SH-SY5Y (cell line): ENCODE results near the gene FUBP1.

Source experiments
- GATA2 ChIP-seq: IDR thresholded peaks from 2 replicates; pipeline ENCODE4 v1.6.1; 2011; ENCODE audit warnings: mild to moderate bottlenecking, low read depth, low read length
- GATA3 ChIP-seq: IDR thresholded peaks from 2 replicates; pipeline ENCODE4 v1.6.1; 2011; ENCODE audit warnings: low read depth, mild to moderate bottlenecking, low read length, moderate library complexity

Gene FUBP1

DNA sequence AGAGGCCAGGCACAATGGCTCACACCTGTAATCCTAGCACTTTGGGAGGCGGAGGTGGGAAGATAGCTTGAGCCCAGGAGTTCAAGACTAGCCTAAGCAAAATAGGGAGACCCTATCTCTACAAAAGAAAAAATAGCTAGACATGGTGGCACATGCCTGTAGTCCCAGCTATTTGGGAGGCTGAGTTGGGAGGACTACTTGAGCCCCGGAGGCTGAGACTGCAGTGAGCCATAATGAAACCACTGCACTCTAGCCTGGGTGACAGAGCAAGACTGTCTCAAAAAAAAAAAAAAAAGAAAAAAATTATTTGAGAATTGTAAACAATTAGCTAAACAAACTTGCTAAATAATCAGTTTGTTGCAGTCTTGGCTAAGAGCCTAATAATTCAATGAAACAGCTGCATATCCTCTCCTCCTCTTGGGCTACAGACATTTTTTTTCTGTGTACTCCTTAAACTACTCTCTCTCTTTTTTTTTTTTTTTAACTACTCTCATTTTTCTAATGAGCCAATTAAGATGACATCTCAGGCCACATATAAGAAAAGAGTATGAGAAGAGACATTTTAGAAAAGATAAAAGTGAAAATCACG lies 15.3 kb upstream of the FUBP1 start:
- TF ChIP-seq GATA2 (no peak), GATA3 (no peak)

DNA sequence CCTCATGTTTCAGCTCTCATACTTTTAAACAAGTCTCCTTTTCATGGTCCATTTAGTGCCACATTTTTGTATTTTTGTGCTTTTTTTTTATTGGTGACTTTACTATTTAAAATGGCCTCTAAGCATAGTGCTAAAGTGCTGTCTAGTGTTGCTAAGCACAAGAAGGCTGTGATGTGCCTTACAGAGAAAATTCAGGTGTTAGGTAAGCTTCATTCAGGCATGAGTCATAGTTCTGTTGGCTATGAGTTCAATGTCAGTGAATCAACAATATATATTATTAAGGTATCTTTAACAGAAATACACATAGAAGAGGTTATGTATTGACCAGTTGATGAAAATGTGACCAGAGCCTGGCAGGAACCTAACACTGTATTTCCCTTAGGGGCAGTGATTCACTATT lies 12.8 kb upstream of the FUBP1 start:
- TF ChIP-seq GATA3: no peak
- TF ChIP-seq GATA2: no peak

DNA sequence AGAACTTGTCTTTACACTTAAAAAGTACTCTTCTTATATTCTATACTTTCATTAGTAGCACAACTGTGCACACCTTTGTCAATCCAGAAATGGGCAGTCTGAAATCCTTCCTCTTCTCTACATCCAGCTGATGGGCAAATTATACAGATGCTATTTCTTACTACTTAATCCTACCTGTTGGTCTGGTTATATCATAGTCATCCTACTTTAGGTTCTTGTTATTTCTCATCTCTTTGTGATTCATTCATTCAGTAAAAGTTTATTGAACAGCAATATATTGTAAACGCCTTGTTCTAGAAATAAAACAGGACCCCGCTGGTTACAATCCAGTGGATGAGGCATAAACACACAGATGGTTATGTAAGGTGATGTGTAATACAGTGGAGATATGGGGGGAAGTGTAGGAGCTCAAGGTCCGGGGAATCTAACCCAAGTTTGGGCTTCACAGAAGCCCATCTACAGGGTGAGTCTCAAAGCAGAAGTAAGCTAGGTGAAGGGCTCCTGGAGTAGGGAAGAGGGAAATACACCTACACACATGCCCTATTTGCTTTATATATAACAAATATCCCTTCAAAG lies 11.8 kb upstream of the FUBP1 start:
- no peak for TF ChIP-seq GATA3
- TF ChIP-seq GATA2: no peak

DNA sequence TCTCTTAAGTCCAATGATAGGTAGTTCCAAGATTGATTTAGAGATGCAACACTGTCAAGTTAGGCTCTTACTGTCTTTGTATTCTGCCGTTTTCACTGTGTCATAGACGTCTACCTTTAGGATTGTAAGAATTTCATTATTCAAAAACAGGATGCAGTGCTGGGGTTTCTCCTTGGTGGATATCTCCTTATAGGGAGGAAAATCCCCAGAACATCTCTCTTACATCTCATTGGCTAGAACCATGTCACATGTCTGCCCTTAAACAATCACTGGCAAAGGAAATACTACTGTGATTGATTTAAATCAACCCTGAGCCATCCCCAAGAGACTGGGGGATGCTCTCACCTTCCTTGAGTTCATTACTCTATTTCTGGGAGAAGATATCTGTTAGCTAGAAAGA lies 10.9 kb upstream of the FUBP1 start:
- TF ChIP-seq GATA2: no peak
- TF ChIP-seq GATA3: no peak

DNA sequence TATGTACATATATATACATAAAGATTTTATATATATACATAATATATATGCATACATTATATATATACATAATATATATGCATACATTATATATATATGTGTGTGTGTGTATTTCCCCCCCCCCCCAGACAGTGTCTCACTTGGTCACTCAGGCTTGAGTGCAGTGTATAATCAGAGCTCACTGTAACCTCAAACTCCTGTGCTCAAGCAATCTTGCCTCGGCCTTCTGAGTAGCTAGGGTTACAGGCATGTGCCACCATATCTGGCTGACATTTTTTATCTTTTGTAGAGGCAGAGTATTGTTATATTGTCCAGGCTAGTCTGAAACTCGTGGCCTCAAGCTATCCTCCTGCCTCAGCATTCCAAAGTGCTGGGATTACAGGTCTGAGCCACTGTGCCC lies 9.0 kb upstream of the FUBP1 start:
- TF ChIP-seq GATA3 (no peak), GATA2 (no peak)

DNA sequence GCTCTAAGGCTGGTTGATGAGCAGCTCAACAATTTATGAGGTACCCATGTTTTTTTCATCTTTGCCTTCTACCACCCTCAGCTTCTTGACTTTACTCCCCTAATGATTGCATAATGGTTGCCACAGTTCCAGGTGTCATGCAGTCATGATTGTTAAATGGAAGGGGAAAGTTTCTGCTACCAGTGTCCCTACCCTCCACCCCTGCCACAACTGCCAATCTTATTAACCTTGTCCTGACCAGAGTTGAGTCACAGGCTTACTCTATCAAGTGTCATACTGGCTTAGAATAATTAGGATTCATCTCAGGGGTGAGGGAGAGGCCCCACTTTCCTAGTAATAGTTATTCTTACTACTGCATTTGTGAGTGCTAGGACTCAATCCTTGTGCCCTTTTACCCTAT lies 7.9 kb upstream of the FUBP1 start:
- TF ChIP-seq GATA2 (no peak), GATA3 (no peak)

DNA sequence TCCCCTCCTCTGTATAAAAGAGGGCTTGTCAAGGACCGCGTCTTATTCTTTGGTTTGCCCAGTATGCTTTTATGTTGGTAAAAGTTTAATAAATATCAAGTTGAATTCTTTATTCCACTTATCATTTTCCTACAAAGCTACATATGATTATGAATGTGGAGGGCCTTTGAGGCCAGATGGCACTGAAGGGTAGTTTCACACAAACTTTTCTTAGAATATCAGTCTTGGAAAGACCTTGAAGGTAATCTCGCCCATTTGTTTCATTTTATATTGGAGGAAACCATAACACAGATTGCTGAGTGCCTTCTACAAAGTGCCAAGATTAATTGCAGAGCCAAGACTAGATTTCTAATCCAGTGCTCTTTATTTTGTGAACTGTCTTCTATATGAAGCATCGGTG lies 5.8 kb upstream of the FUBP1 start:
- TF ChIP-seq GATA2 (no peak), GATA3 (no peak)

DNA sequence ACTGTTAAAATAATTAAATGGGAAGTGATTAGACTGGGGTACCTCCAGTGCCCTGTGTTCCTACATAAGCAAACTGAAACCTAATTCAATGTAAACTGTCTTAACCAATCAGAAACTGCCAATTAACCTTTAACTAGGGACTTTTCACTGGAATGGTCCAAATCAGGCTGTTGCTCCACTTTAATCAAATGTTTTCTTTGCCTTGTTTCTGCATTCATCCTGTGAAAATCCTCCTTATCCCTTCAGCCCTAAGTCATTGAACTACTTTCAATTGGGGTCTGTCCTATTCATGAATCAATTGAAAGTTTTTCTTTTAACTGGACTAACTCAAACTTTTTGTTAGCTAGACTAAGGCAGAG lies 5.1 kb upstream of the FUBP1 start:
- TF ChIP-seq GATA3 (no peak), GATA2 (no peak)

DNA sequence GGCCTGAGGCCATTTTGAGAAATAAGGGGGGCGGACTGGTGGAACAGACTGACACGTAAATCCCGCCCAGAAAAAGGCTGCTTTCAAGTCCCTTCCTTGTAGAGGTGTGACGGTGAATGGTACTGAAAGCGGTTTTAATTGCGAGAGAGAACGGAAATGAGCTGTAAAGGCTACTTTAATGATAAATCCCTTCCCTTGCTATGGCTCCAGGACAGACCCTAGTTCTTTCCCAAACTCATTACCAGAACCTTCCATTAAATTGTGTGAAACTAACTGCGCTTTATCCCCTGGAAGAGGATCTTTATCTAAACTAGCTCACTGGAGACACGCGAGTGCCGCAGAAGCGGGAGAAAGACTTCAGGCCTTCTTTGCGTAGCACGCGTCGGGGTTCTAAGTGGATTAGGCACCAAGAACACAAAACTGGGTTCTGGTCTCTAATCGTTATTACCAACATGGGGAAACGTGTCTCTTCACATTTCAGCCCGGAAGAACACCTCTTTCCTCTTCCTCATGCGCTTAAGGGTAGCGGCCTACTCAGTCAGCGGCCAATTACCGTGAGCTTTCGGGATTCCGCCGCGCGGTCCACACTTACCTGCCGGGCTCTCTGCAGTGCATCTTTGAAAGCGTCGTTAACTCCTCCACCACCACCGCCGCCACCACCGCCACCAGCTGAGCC lies 441 bp downstream of the FUBP1 start:
- TF ChIP-seq GATA2 (0 out of 2 replicates have a peak, but pooled peaks have one; percentile 11), GATA3 (no peak)

DNA sequence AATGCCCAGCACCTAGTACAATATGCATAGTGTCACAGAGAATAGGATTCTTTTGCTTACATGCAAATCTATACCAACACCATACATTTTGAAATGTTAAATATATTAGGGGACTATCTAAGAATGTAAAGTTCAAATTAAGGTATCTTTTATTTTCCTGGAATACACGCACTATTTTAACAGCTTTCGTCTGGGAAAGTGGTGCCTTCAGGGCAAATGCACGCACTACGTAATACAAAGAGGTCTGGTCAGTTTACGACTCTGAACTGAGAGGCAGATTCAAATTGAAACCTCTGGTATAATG lies 931 bp downstream of the FUBP1 start:
- no peak for TF ChIP-seq GATA2

DNA sequence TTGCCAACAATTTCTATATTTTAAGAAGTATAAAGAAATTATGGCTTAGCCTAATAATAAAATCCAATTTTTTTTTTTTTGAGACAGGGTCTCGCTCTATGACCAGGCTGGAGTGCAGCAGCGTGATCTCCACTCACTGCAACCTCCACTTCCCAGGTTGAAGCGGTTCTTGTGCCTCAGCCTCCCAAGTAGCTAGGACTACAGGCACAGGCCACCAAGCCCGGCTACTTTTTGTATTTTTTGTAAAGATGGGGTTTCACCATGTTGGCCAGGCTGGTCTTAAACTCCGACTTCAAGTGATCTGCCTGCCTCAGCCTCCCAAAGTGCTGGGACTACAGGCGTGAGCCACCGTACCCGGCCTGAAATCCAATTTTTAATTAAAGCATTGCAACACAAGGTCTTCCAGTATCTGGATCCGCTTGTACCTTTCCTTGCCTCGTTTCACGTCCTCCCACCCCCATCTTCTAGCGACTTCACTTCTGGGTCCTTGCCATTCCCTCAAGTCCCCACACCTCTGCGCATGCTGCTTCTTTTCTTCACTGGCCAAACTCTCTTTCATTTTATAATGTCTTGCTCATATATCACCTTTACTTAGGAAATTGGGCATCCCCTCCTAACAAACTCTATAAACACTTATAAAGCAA lies 2.3 kb downstream of the FUBP1 start:
- no peak for TF ChIP-seq GATA3
- TF ChIP-seq GATA2: no peak

DNA sequence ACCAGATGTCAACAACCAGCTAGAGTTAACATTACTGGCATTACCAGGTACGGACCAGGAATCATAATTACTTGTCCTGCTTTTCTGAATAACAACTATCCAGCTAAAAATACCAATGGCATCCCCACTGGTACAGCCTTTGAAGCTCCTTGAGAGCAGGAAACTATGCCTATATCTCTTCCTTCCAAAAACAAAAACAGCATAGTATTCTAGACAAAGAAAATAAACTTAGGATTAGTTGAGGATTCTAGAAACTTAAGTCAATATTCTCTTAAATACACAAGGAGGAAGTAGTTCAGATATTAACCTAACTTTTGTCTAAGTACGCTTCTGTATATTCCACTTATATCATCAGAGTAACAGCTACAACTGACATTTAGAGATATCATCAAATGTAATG lies 3.0 kb downstream of the FUBP1 start:
- TF ChIP-seq GATA3 (no peak), GATA2 (no peak)

DNA sequence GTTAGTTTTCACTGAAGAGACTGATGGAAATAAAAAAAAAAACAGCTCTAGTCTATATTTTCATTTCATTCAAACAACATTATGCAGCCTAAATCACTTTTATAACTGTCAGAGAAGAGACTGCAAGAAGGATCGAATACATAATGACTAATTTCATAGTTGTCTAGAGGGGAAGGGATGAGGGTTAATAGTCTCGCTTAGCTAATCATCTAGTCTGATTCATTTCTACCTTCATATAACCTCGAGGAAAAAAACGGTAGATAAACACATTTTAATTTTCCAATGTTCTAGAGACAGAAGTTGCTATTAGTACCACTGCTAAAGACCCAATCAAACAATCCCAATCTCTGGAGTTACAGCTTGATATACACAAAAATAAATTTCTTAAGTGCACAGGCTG lies 3.5 kb downstream of the FUBP1 start:
- TF ChIP-seq GATA3 (no peak), GATA2 (no peak)

DNA sequence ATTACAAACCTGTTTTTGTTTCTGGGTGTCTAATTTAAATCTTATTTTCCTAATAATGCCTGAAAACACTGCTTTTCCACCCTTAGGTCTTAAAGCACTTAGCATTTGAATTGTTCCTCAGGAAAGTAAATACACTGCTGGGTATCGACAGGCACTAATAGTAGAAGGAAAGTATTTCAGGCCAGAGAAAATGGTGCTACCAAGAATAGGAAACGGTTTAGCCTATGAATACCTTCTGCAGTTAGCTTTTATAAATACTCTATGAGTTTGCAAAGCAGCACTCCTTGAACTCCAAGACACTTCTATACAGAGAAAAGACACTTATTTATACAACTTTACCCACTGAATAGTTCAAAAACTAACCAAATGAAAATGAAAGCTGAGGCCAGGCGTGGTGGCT lies 6.8 kb downstream of the FUBP1 start:
- no peak for TF ChIP-seq GATA2
- no peak for TF ChIP-seq GATA3

DNA sequence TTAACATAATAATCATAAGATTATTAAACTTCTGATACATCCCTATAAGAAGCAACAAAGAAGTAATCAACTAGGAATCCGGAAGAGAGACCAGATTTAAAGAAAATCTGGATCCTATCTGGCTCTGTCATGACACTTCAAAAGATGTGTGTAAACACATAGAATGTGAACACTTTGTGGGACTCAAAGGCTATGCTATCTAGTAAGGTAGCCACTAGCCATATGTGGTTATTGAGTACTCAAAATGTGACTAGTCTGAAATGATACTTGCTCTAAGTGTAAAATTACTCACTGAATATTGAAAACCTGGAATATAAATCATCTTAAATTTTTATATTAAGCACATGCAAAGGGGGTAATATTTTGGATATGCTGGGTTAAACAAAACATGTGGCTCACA lies 8.7 kb downstream of the FUBP1 start:
- TF ChIP-seq GATA2: no peak
- TF ChIP-seq GATA3: no peak
